A673 (cell line): ENCODE measurements around the gene DENND2C.

Experiments
- CTCF ChIP-seq: fragments of 300-800, 200-600 bp; sonication (generic); conservative IDR thresholded peaks from 2 replicates; pipeline ENCODE4 v1.5.1; 2017; ENCODE audit warnings: low read depth, mild to moderate bottlenecking, antibody characterized with exemption, low read length, moderate library complexity, mixed read lengths
- EZH2 ChIP-seq: fragments of 200-600 bp; sonication (generic); IDR thresholded peaks from 2 replicates; pipeline ENCODE4 v1.6.1; 2017; ENCODE audit warnings: borderline replicate concordance, low read depth, mild to moderate bottlenecking, mixed read lengths, antibody characterized with exemption, low read length; ENCODE audit not compliant: poor library complexity, severe bottlenecking

- no peak for TF ChIP-seq CTCF
- TF ChIP-seq EZH2 = no peak
These were observed at the start of gene DENND2C for GRCh38 chr1:114669562-114670082.
